Hepatocyte (in vitro differentiated cells): ENCODE results near the gene FAM234A.

Experiments
- EZH2 ChIP-seq: fragments of 200-600 bp; sonication (generic); IDR thresholded peaks from 2 replicates; pipeline ENCODE4 v1.6.1; 2016; ENCODE audit warnings: antibody characterized with exemption, mild to moderate bottlenecking, borderline replicate concordance
- TF ChIP-seq, protein P1 (sequence below): fragments of 200-600 bp; sonication (generic); IDR thresholded peaks from 2 replicates; pipeline ENCODE4 v1.5.1; 2016; ENCODE audit warnings: antibody characterized with exemption, mild to moderate bottlenecking; ENCODE audit not compliant: poor library complexity

DNA sequence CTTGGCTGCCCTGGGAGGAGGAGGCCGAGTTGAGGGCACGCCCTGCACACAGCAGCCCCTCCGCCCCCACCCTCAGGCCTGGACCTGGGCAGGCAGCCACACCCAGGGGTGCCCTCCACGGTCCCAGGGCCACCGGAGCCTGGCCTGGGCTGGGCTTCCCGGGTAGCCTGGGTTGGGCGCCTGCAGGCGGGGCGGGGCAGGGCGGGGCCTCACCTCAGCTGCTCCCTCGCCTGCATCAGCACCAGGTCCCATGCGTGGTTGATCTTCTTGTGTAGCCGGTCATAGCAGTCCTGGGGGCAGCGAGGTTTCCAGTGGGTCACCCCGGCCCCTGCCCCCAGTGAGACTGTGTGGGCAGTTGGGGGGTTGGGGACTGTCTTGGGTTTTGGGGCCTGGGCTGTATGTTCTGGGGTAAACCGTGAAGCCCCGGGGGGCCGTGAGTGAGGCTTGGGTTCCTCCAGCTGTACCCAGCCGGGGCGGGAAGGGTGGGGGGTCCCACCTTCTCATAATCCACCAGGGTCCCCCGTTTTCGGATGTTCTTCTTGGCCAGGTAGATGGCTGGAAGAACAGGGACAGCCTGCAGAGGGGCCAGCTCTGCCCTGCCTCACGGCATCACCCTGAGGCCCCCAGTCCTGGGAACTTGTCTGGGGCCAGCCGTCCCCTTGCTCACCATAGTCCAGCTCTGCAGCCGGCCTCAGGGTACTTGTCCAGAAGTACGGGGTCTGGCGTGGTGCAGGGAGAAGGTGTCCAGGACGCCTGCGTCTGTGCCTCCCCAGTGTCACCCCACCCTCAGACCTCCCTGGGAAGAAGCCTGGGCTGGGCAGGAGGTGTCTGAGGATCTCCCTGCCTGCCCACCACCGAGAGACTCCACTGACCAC lies 39.2 kb downstream of the FAM234A start:
- no peak for TF ChIP-seq EZH2
- TF ChIP-seq, protein P1, sequence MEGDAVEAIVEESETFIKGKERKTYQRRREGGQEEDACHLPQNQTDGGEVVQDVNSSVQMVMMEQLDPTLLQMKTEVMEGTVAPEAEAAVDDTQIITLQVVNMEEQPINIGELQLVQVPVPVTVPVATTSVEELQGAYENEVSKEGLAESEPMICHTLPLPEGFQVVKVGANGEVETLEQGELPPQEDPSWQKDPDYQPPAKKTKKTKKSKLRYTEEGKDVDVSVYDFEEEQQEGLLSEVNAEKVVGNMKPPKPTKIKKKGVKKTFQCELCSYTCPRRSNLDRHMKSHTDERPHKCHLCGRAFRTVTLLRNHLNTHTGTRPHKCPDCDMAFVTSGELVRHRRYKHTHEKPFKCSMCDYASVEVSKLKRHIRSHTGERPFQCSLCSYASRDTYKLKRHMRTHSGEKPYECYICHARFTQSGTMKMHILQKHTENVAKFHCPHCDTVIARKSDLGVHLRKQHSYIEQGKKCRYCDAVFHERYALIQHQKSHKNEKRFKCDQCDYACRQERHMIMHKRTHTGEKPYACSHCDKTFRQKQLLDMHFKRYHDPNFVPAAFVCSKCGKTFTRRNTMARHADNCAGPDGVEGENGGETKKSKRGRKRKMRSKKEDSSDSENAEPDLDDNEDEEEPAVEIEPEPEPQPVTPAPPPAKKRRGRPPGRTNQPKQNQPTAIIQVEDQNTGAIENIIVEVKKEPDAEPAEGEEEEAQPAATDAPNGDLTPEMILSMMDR = no peak
